Body of pancreas (tissue), 4 donors: ENCODE measurements around the gene COL26A1.

Experiments
- CTCF ChIP-seq, 7 experiments: fragments of 450-650 bp in 4 of 7; fragments of 200-600 bp in 3 of 7; sonication (generic) in 3 of 7; IDR thresholded peaks; one replicate each; pipeline ENCODE4 v1.5.1; 2016 to 2019; ENCODE audit warnings: antibody characterized with exemption in 7 of 7
- POLR2A ChIP-seq, 3 donors: fragments of 450-650 bp; IDR thresholded peaks; one replicate each; pipeline ENCODE4 v1.6.1; 2016; ENCODE audit warnings: antibody characterized with exemption in 3 of 3, mild to moderate bottlenecking in 2 of 3

DNA sequence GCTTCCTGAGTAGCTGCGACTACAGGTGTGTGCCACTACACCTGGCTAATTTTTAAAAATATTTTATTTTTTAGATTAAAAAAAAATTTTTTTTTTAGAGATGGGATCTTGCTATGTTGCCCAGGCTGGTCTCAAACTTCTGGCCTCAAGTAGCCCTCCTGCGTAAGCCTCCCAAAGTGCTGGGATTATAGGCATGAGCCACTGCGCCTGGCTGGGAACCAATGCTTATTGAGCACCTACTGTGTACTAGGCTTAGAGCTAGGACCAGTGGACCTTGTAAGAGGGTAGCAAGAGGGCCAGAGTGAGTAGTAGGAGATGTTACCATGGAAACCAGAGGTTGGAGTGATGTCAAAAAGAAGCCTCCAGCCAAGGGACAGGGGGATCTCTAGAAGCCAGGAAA, 31.2 kb downstream of the COL26A1 start:
- no peak for TF ChIP-seq CTCF (IDR thresholded peaks at IDR 0.05)
- no peak for TF ChIP-seq POLR2A (IDR thresholded peaks at IDR 0.05)
